ENCODE results near the gene NELFCD. TPM values are rescaled to one million over a fixed set of nuclear protein-coding genes. Genes with fewer than 3 reads are reported as not detected.

The NELFCD gene
- total and polyA plus RNA-seq, 9 of the 15 experiments (the other 6 are each of a cell fraction or from before 2014, with no cell fraction given), result 11.7 to 163 (median 96.5) TPM

- TF ChIP-seq MGA (IDR thresholded peaks at IDR 0.05) (peak; percentile 96), ZNF212 (CRISPR knock-in tag; IDR thresholded peaks at IDR 0.05) (no peak), ILF3 (IDR thresholded peaks at IDR 0.05; ENCODE audit: borderline replicate concordance) (no peak), HCFC1 (IDR thresholded peaks at IDR 0.05; ENCODE audit: low read depth, low read length) (no peak), SMARCE1 (IDR thresholded peaks at IDR 0.05) (no peak), CREB3L1 (IDR thresholded peaks at IDR 0.05; ENCODE audit: borderline replicate concordance, low read depth) (no peak; the same call in 1 of the 2 replicates), MNT (conservative IDR thresholded peaks at IDR 0.05) (peak; percentile 56 to 61; a peak in 3 of 4 replicates), SIN3A (IDR thresholded peaks at IDR 0.05; ENCODE audit: borderline replicate concordance in 2 of 2, control insufficient read depth in 1 of 2, low read depth in 2 of 2, low read length in 2 of 2) (peak in 1 of 2 experiments; percentile 71; a peak in 2 of 4 replicates), KLF16 (IDR thresholded peaks at IDR 0.05) (no peak), SNRNP70 (optimal IDR thresholded peaks at IDR 0.05; ENCODE audit: low read depth, low read length) (no peak), ZBTB1 (CRISPR knock-in tag; IDR thresholded peaks at IDR 0.05; ENCODE audit: borderline replicate concordance, low read depth) (no peak), POLR2B (IDR thresholded peaks at IDR 0.05; ENCODE audit: low read depth, partially characterized antibody) (no peak), MTA3 (IDR thresholded peaks at IDR 0.05; ENCODE audit: borderline replicate concordance) (no peak; the same call in 1 of the 2 replicates)
Observed at GRCh38 chr20:59042151-59042795, 61.2 kb downstream of the NELFCD start, which contains the start of gene PRELID3B (continued).
